Hepatocyte (in vitro differentiated cells): ENCODE results near the gene CDHR3.

Source experiments
- CTCF ChIP-seq: fragments of 200-600 bp; sonication (generic); IDR thresholded peaks from 2 replicates; pipeline ENCODE4 v1.5.1; 2016; ENCODE audit warnings: antibody characterized with exemption, mild to moderate bottlenecking; ENCODE audit not compliant: poor library complexity
- EZH2 ChIP-seq: fragments of 200-600 bp; sonication (generic); IDR thresholded peaks from 2 replicates; pipeline ENCODE4 v1.6.1; 2016; ENCODE audit warnings: antibody characterized with exemption, mild to moderate bottlenecking, borderline replicate concordance

- no peak for TF ChIP-seq EZH2
- no peak for TF ChIP-seq CTCF
Observed at GRCh38 chr7:106074257-106074656, 111.2 kb downstream of the CDHR3 start.
